CD14-positive monocyte (primary cell): ENCODE results near the gene PAX8. TPM values are rescaled to one million over a fixed set of nuclear protein-coding genes. Genes with fewer than 3 reads are reported as not detected.

Experiments used
- DNase-seq, 3 donors: peaks; one replicate each; pipeline ENCODE4 v3.0.0-alpha.2; 2011 to 2022
- H2AFZ ChIP-seq: 2 replicates; pipeline ENCODE4 v1.6.0; 2012; ENCODE audit warnings: mild to moderate bottlenecking, low read depth, low read length, inconsistent platforms; ENCODE audit not compliant: insufficient read depth, poor library complexity, severe bottlenecking
- H3K27ac ChIP-seq, 2 donors: 1 replicate in 1 of 2; 2 replicates in 1 of 2; pipeline ENCODE4 v1.5.1; 2012 to 2013; ENCODE audit warnings: low read length in 2 of 2, control low read depth in 1 of 2, inconsistent platforms in 1 of 2, low read depth in 1 of 2, mild to moderate bottlenecking in 1 of 2
- H3K27me3 ChIP-seq, 2 donors: one replicate each; pipeline versions ENCODE4 v1.6.0 to v1.6.1; 2011 to 2013; ENCODE audit warnings: low read length in 2 of 2; ENCODE audit not compliant: control insufficient read depth in 2 of 2, insufficient read depth in 2 of 2
- H3K36me3 ChIP-seq, 2 donors: replicated peaks in 1 of 2; 1 replicate in 1 of 2; 2 replicates in 1 of 2; pipeline versions ENCODE4 v1.5.1 to v1.6.1; 2012 to 2013; ENCODE audit warnings: low read length in 2 of 2, control low read depth in 1 of 2, inconsistent platforms in 1 of 2, mild to moderate bottlenecking in 1 of 2; ENCODE audit not compliant: insufficient read depth in 2 of 2, control insufficient read depth in 1 of 2
- H3K4me1 ChIP-seq, 2 donors: 1 replicate in 1 of 2; 2 replicates in 1 of 2; pipeline versions ENCODE4 v1.5.1 to v1.6.1; 2012 to 2013; ENCODE audit warnings: low read length in 2 of 2, control low read depth in 1 of 2, inconsistent platforms in 1 of 2, mild to moderate bottlenecking in 1 of 2, moderate library complexity in 1 of 2; ENCODE audit not compliant: insufficient read depth in 2 of 2, control insufficient read depth in 1 of 2
- H3K4me2 ChIP-seq: replicated peaks from 2 replicates; pipeline ENCODE3; 2012; ENCODE audit warnings: low read length, moderate library complexity, mild to moderate bottlenecking; ENCODE audit not compliant: poor library complexity, severe bottlenecking; ENCODE audit errors: extremely low read depth
- H3K4me3 ChIP-seq, 3 experiments: fragments of 200-600 bp in 1 of 3; sonication (generic) in 1 of 3; replicated peaks in 1 of 3; 1 replicate in 2 of 3; 2 replicates in 1 of 3; pipeline ENCODE4 v1.5.1; 2011 to 2013; ENCODE audit warnings: low read length in 3 of 3, mild to moderate bottlenecking in 3 of 3, control low read depth in 2 of 3, low read depth in 2 of 3, inconsistent platforms in 1 of 3, moderate library complexity in 1 of 3
- H3K79me2 ChIP-seq: 2 replicates; pipeline ENCODE4 v1.6.0; 2012; ENCODE audit warnings: mild to moderate bottlenecking, control low read depth, inconsistent platforms, low read length, moderate library complexity; ENCODE audit not compliant: insufficient read depth
- H3K9ac ChIP-seq: 2 replicates; pipeline ENCODE4 v1.6.0; 2017; ENCODE audit warnings: low read length, mild to moderate bottlenecking; ENCODE audit not compliant: insufficient read depth, poor library complexity, severe bottlenecking
- H3K9me3 ChIP-seq, 2 donors: replicated peaks in 1 of 2; 1 replicate in 1 of 2; 2 replicates in 1 of 2; pipeline versions ENCODE4 v1.5.1 to v1.6.1; 2012 to 2013; ENCODE audit warnings: low read length in 2 of 2, control low read depth in 1 of 2; ENCODE audit not compliant: control insufficient read depth in 1 of 2, insufficient read depth in 1 of 2
- H4K20me1 ChIP-seq: 2 replicates; pipeline ENCODE4 v1.6.0; 2012; ENCODE audit warnings: mild to moderate bottlenecking, low read length, control low read depth, moderate library complexity; ENCODE audit not compliant: insufficient read depth
- H3K27ac Mint-ChIP-seq, 7 donors: one replicate each; pipeline ENCODE4 v1.8.0; 2020; ENCODE audit warnings: mild to moderate bottlenecking in 7 of 7, mixed read lengths in 7 of 7, moderate library complexity in 6 of 7, inconsistent platforms in 2 of 7
- H3K27me3 Mint-ChIP-seq, 3 donors: one replicate each; pipeline ENCODE4 v1.8.0; 2021 to 2022; ENCODE audit warnings: low read depth in 3 of 3, mild to moderate bottlenecking in 3 of 3, mixed read lengths in 3 of 3, moderate library complexity in 3 of 3, inconsistent platforms in 1 of 3
- H3K36me3 Mint-ChIP-seq, 2 donors: one replicate each; pipeline ENCODE4 v1.8.0; 2020; ENCODE audit warnings: mixed read lengths in 2 of 2, inconsistent platforms in 1 of 2, mild to moderate bottlenecking in 1 of 2
- H3K4me1 Mint-ChIP-seq: one replicate; pipeline ENCODE4 v1.8.0; 2020; ENCODE audit warnings: mild to moderate bottlenecking, mixed read lengths
- H3K4me3 Mint-ChIP-seq, 2 donors: one replicate each; pipeline ENCODE4 v1.8.0; 2020; ENCODE audit warnings: mild to moderate bottlenecking in 2 of 2, mixed read lengths in 2 of 2, moderate library complexity in 1 of 2
- H3K9me3 Mint-ChIP-seq, 7 donors: one replicate each; pipeline ENCODE4 v1.8.0; 2020 to 2022; ENCODE audit warnings: mixed read lengths in 7 of 7, mild to moderate bottlenecking in 6 of 7, moderate library complexity in 6 of 7, inconsistent platforms in 2 of 7
- WGBS: methylation state at CpG from one replicate; pipeline ENCODE4 v1.1.5; 2013; ENCODE audit warnings: missing lambda C conversion rate; ENCODE audit not compliant: insufficient coverage; 5-methylcytosine and 5-hydroxymethylcytosine counted together
- intact Hi-C, 2 donors: fragments of 100-400 bp; cut with micrococcal nuclease; formaldehyde crosslinking; loops; one replicate each; pipeline versions ENCODE4 v1.15.0 to v1.15.1; 2023
- polyA plus RNA-seq, 3 donors: library from polyadenylated mRNA; depleted of rRNA in 1 of 3; unstranded in 2 of 3; stranded (reverse) in 1 of 3; fragments of 300-500 nt in 2 of 3; fragments of >200 nt in 1 of 3; fragmentation: Illumina TruSeq in 2 of 3; gene quantifications; 1 replicate in 2 of 3; 2 replicates in 1 of 3; pipeline ENCODE4 v1.2.3, GENCODE V29; 2012 to 2021
- TF ChIP-seq, protein P1 (sequence below): fragments of 200-600 bp; IDR thresholded peaks from one replicate; pipeline ENCODE4 v1.8.0; 2022; ENCODE audit warnings: antibody characterized with exemption, mild to moderate bottlenecking

PAX8 gene
- polyA plus RNA-seq, 3 donors = 0.26 to 0.47 (median 0.36) TPM

DNA sequence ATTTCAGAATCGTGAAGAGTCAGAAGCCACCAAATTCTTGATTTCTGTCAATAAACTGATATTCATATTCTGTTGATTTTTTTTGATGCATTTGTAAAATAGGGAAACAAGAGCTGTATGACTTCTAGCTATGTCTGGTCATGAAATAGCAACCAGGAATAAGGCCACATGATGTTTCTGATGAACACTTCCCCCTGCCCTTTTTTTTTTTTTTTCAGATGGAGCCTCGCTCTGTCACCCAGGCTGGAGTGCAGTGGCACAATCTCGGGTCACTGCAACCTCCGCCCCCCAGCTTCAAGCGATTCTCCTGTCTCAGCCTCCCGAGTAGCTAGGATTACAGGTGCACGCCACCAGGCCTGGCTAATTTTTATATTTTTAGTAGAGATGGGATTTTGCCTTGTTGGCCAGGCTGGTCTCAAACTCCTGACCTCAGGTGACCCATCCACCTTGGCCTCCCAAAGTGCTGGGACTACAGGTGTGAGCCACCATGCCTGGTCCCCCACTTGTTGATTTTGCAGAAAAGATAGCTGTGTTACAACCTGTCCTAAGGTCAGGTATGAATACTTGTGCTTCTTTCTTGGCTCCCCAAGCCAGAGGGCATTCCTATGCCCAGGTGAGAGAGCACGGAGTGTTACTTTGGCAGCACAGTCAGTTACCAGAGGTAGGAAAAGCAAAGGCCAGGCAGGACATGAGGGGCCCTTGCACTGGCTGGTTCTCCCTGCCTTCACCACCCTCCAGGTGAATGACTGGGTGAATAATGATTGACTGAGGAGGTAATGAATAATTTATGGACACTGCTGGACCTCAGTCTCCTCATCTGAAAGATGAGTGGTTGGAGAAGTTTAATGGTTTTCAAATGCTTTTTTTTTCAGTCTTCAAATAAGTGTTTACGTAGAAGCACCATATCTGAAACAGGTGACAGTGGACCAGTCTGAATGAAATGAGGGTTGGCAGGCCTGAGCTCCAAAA, 39.6 kb downstream of the PAX8 start:
- H3K4me3 Mint-ChIP-seq = peak overlapping the region in 1 of 2 donors; percentile 35
- H4K20me1 ChIP-seq = no peaks in the 10 kb centered on the region
- peaks cover 4 to 15% of the 10 kb centered on the region in 2 donors for H3K36me3 Mint-ChIP-seq
- H3K27ac ChIP-seq = no peak overlapping the region
- peaks cover 0 to 7% (median 2%) of the 10 kb centered on the region in 7 donors for H3K9me3 Mint-ChIP-seq
- no peak overlapping the region for H3K9ac ChIP-seq
- H3K4me2 ChIP-seq = no peak overlapping the region
- H3K27me3 Mint-ChIP-seq = peaks cover 0 to 4% (median 2%) of the 10 kb centered on the region in 3 donors
- peaks cover 46% of the 10 kb centered on the region for H3K4me1 Mint-ChIP-seq
- H3K79me2 ChIP-seq = no peaks in the 10 kb centered on the region
- H3K36me3 ChIP-seq = no peaks in the 10 kb centered on the region
- peak in 2 of 3 donors; percentile 40 to 60 for DNase-seq
- peaks cover 0 to 3% of the 10 kb centered on the region in 2 donors for H3K9me3 ChIP-seq
- peaks cover 20 to 22% of the 10 kb centered on the region in 2 donors for H3K4me1 ChIP-seq
- no peaks in the 10 kb centered on the region for H3K27me3 ChIP-seq
- TF ChIP-seq, protein P1, sequence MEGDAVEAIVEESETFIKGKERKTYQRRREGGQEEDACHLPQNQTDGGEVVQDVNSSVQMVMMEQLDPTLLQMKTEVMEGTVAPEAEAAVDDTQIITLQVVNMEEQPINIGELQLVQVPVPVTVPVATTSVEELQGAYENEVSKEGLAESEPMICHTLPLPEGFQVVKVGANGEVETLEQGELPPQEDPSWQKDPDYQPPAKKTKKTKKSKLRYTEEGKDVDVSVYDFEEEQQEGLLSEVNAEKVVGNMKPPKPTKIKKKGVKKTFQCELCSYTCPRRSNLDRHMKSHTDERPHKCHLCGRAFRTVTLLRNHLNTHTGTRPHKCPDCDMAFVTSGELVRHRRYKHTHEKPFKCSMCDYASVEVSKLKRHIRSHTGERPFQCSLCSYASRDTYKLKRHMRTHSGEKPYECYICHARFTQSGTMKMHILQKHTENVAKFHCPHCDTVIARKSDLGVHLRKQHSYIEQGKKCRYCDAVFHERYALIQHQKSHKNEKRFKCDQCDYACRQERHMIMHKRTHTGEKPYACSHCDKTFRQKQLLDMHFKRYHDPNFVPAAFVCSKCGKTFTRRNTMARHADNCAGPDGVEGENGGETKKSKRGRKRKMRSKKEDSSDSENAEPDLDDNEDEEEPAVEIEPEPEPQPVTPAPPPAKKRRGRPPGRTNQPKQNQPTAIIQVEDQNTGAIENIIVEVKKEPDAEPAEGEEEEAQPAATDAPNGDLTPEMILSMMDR = no peak
- H3K27ac Mint-ChIP-seq = peak overlapping the region in 4 of 7 donors; percentile 43 to 79 (median 56)
- H3K4me3 ChIP-seq = no peak overlapping the region
- no peak overlapping the region for H2AFZ ChIP-seq
- 60% methylated on average over 3 of the region's 9 CpGs for WGBS
- intact Hi-C loops = no loop called here

DNA sequence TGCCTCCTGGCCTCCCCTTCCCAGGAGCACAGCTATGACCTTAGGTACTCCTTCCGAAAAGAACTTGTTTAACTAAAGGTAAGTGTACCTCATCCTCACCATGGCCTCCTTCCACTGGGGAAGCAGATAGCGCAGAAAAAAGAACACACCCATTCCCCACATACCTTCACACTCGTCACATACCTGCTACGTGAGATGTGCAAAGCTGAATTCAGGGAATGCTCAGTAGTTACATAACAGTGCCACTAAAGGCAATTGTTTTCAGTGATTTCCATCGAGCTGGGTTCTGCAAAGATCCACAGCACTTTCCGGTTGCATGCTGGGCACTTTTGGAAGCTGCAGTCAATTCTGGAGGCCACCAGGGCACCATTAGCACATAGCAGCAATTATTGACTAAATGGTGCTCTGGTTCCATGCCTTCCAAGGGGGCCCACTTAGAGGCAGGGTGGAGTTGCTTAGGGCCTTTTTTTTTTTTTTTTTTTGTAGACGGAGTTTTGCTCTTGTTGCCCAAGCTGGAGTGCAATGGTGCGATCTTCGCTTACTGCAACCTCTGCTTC, 41.0 kb downstream of the PAX8 start:
- intact Hi-C loops = no loop called here
- Mint-ChIP-seq H3K9me3 (peaks cover 0 to 7% (median 2%) of the 10 kb centered on the region in 7 donors), H3K27me3 (peaks cover 0 to 4% (median 2%) of the 10 kb centered on the region in 3 donors), H3K36me3 (peaks cover 4 to 15% of the 10 kb centered on the region in 2 donors), H3K4me1 (peaks cover 56% of the 10 kb centered on the region), H3K4me3 (no peak overlapping the region), H3K27ac (peak overlapping the region in 2 of 7 donors; percentile 18 to 19)
- H3K9me3 ChIP-seq = peaks cover 0 to 3% of the 10 kb centered on the region in 2 donors
- H3K36me3 ChIP-seq = no peaks in the 10 kb centered on the region
- H2AFZ ChIP-seq = no peak overlapping the region
- no peak overlapping the region for H3K27ac ChIP-seq
- no peak overlapping the region for H3K4me3 ChIP-seq
- peaks cover 21 to 23% of the 10 kb centered on the region in 2 donors for H3K4me1 ChIP-seq
- H3K9ac ChIP-seq = no peak overlapping the region
- no peaks in the 10 kb centered on the region for H4K20me1 ChIP-seq
- TF ChIP-seq, protein P1 = no peak
- WGBS = 94% methylated on average over 6 of the region's 9 CpGs
- no peaks in the 10 kb centered on the region for H3K27me3 ChIP-seq
- H3K4me2 ChIP-seq = no peak overlapping the region
- no peak for DNase-seq
- no peaks in the 10 kb centered on the region for H3K79me2 ChIP-seq
